H1 (cell line): ENCODE data around the gene PRKCZ. TPM values are rescaled to one million over a fixed set of nuclear protein-coding genes. Genes with fewer than 3 reads are reported as not detected.

Experiments
- CBX8 ChIP-seq: fragments of 300-800, 300-1000 bp; sonication (generic); IDR thresholded peaks from 2 replicates; pipeline ENCODE4 v1.7.1; 2016; ENCODE audit warnings: low read depth, low read length, borderline replicate concordance
- CEBPB ChIP-seq: IDR thresholded peaks from 2 replicates; pipeline ENCODE4 v1.6.1; 2012; ENCODE audit warnings: low read depth, low read length
- CHD2 ChIP-seq: IDR thresholded peaks from 2 replicates; pipeline ENCODE4 v1.6.1; 2012; ENCODE audit warnings: low read length, improper control_type of control experiment
- GABPA ChIP-seq: IDR thresholded peaks from 2 replicates; pipeline ENCODE4 v1.6.1; 2011; ENCODE audit warnings: mild to moderate bottlenecking, low read length, moderate library complexity, borderline replicate concordance; ENCODE audit not compliant: insufficient read depth
- JUND ChIP-seq: IDR thresholded peaks from 2 replicates; pipeline ENCODE4 v1.6.1; 2011; ENCODE audit warnings: mild to moderate bottlenecking, improper control_type of control experiment, low read length
- POLR2A ChIP-seq, 2 experiments: IDR thresholded peaks; 1 replicate in 1 of 2; 2 replicates in 1 of 2; pipeline ENCODE4 v1.6.1; 2011; ENCODE audit warnings: low read depth in 2 of 2, low read length in 2 of 2, mild to moderate bottlenecking in 2 of 2; ENCODE audit errors: control extremely low read depth in 1 of 2
- RFX5 ChIP-seq: IDR thresholded peaks from 2 replicates; pipeline ENCODE4 v1.6.1; 2011; ENCODE audit warnings: low read depth, low read length, improper control_type of control experiment, borderline replicate concordance
- TAF1 ChIP-seq: IDR thresholded peaks from 2 replicates; pipeline ENCODE4 v1.6.1; 2011; ENCODE audit warnings: mild to moderate bottlenecking, low read depth, low read length
- polyA plus RNA-seq, 7 experiments: library from polyadenylated mRNA; depleted of rRNA in 3 of 7; stranded (reverse) in 5 of 7; unstranded in 2 of 7; fragments of >200 nt in 5 of 7; fragments of 200-250 nt in 2 of 7; gene quantifications; 1 replicate in 5 of 7; 2 replicates in 1 of 7; 4 replicates in 1 of 7; pipeline versions ENCODE4 v1.2.1 to v1.2.3, GENCODE V29; 2011 to 2013; ENCODE audit warnings: missing spikeins in 2 of 7, mixed read lengths in 2 of 7
- total RNA-seq: library from RNA; stranded (reverse); fragmentation: NEBNext Ultra II Directional; extraction: Animal tissue kit (Norgen Biotek cat#: 25700); gene quantifications from 2 replicates; pipeline ENCODE4 v1.2.1, GENCODE V29; 2021
- TF ChIP-seq, protein P1 (sequence below): fragments of 300-600 bp; sonication (generic); IDR thresholded peaks from 2 replicates; pipeline ENCODE4 v1.7.1; 2012; ENCODE audit warnings: low read length, moderate library complexity, mild to moderate bottlenecking, inconsistent platforms; ENCODE audit not compliant: insufficient replicate concordance
- TF ChIP-seq, protein P2 (sequence below): IDR thresholded peaks from 2 replicates; pipeline ENCODE4 v1.6.1; 2012; ENCODE audit warnings: low read length, inconsistent platforms

Gene PRKCZ
- total and polyA plus RNA-seq, 2 of the 8 experiments (the other 6 are each of a cell fraction or from before 2014, with no cell fraction given), result 37.4 to 45.1 TPM

- TF ChIP-seq, protein P1, sequence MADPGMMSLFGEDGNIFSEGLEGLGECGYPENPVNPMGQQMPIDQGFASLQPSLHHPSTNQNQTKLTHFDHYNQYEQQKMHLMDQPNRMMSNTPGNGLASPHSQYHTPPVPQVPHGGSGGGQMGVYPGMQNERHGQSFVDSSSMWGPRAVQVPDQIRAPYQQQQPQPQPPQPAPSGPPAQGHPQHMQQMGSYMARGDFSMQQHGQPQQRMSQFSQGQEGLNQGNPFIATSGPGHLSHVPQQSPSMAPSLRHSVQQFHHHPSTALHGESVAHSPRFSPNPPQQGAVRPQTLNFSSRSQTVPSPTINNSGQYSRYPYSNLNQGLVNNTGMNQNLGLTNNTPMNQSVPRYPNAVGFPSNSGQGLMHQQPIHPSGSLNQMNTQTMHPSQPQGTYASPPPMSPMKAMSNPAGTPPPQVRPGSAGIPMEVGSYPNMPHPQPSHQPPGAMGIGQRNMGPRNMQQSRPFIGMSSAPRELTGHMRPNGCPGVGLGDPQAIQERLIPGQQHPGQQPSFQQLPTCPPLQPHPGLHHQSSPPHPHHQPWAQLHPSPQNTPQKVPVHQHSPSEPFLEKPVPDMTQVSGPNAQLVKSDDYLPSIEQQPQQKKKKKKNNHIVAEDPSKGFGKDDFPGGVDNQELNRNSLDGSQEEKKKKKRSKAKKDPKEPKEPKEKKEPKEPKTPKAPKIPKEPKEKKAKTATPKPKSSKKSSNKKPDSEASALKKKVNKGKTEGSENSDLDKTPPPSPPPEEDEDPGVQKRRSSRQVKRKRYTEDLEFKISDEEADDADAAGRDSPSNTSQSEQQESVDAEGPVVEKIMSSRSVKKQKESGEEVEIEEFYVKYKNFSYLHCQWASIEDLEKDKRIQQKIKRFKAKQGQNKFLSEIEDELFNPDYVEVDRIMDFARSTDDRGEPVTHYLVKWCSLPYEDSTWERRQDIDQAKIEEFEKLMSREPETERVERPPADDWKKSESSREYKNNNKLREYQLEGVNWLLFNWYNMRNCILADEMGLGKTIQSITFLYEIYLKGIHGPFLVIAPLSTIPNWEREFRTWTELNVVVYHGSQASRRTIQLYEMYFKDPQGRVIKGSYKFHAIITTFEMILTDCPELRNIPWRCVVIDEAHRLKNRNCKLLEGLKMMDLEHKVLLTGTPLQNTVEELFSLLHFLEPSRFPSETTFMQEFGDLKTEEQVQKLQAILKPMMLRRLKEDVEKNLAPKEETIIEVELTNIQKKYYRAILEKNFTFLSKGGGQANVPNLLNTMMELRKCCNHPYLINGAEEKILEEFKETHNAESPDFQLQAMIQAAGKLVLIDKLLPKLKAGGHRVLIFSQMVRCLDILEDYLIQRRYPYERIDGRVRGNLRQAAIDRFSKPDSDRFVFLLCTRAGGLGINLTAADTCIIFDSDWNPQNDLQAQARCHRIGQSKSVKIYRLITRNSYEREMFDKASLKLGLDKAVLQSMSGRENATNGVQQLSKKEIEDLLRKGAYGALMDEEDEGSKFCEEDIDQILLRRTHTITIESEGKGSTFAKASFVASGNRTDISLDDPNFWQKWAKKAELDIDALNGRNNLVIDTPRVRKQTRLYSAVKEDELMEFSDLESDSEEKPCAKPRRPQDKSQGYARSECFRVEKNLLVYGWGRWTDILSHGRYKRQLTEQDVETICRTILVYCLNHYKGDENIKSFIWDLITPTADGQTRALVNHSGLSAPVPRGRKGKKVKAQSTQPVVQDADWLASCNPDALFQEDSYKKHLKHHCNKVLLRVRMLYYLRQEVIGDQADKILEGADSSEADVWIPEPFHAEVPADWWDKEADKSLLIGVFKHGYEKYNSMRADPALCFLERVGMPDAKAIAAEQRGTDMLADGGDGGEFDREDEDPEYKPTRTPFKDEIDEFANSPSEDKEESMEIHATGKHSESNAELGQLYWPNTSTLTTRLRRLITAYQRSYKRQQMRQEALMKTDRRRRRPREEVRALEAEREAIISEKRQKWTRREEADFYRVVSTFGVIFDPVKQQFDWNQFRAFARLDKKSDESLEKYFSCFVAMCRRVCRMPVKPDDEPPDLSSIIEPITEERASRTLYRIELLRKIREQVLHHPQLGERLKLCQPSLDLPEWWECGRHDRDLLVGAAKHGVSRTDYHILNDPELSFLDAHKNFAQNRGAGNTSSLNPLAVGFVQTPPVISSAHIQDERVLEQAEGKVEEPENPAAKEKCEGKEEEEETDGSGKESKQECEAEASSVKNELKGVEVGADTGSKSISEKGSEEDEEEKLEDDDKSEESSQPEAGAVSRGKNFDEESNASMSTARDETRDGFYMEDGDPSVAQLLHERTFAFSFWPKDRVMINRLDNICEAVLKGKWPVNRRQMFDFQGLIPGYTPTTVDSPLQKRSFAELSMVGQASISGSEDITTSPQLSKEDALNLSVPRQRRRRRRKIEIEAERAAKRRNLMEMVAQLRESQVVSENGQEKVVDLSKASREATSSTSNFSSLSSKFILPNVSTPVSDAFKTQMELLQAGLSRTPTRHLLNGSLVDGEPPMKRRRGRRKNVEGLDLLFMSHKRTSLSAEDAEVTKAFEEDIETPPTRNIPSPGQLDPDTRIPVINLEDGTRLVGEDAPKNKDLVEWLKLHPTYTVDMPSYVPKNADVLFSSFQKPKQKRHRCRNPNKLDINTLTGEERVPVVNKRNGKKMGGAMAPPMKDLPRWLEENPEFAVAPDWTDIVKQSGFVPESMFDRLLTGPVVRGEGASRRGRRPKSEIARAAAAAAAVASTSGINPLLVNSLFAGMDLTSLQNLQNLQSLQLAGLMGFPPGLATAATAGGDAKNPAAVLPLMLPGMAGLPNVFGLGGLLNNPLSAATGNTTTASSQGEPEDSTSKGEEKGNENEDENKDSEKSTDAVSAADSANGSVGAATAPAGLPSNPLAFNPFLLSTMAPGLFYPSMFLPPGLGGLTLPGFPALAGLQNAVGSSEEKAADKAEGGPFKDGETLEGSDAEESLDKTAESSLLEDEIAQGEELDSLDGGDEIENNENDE, result no peak
- no peak for TF ChIP-seq POLR2A (IDR thresholded peaks at IDR 0.05; ENCODE audit: control extremely low read depth in 1 of 2, low read depth in 2 of 2, low read length in 2 of 2)
- TF ChIP-seq RFX5, result no peak
- TF ChIP-seq, protein P2, sequence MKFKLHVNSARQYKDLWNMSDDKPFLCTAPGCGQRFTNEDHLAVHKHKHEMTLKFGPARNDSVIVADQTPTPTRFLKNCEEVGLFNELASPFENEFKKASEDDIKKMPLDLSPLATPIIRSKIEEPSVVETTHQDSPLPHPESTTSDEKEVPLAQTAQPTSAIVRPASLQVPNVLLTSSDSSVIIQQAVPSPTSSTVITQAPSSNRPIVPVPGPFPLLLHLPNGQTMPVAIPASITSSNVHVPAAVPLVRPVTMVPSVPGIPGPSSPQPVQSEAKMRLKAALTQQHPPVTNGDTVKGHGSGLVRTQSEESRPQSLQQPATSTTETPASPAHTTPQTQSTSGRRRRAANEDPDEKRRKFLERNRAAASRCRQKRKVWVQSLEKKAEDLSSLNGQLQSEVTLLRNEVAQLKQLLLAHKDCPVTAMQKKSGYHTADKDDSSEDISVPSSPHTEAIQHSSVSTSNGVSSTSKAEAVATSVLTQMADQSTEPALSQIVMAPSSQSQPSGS, result no peak
- no peak for TF ChIP-seq CEBPB
- TF ChIP-seq GABPA, result no peak
- no peak for TF ChIP-seq CHD2
- TF ChIP-seq TAF1, result no peak
- TF ChIP-seq CBX8, result no peak
- no peak for TF ChIP-seq JUND
These were observed 29.3 kb downstream of the PRKCZ start (continued) for GRCh38 chr1:2079396-2080085.
